ENCODE measurements around the gene RAB36. TPM values are rescaled to one million over a fixed set of nuclear protein-coding genes. Genes with fewer than 3 reads are reported as not detected.

Gene RAB36
- total RNA-seq, 4 donors from 2014 or later: 1.0 to 2.5 (median 1.7) TPM; not detected in 1

- no peak overlapping the region for H3K27ac ChIP-seq
- TF ChIP-seq POLR2A (IDR thresholded peaks at IDR 0.05): no peak
- TF ChIP-seq, protein P1, sequence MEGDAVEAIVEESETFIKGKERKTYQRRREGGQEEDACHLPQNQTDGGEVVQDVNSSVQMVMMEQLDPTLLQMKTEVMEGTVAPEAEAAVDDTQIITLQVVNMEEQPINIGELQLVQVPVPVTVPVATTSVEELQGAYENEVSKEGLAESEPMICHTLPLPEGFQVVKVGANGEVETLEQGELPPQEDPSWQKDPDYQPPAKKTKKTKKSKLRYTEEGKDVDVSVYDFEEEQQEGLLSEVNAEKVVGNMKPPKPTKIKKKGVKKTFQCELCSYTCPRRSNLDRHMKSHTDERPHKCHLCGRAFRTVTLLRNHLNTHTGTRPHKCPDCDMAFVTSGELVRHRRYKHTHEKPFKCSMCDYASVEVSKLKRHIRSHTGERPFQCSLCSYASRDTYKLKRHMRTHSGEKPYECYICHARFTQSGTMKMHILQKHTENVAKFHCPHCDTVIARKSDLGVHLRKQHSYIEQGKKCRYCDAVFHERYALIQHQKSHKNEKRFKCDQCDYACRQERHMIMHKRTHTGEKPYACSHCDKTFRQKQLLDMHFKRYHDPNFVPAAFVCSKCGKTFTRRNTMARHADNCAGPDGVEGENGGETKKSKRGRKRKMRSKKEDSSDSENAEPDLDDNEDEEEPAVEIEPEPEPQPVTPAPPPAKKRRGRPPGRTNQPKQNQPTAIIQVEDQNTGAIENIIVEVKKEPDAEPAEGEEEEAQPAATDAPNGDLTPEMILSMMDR (IDR thresholded peaks at IDR 0.05): no peak
- DNase-seq: no peak
Observed at GRCh38 chr22:23159291-23159630, 14.0 kb downstream of the RAB36 start.

DNA sequence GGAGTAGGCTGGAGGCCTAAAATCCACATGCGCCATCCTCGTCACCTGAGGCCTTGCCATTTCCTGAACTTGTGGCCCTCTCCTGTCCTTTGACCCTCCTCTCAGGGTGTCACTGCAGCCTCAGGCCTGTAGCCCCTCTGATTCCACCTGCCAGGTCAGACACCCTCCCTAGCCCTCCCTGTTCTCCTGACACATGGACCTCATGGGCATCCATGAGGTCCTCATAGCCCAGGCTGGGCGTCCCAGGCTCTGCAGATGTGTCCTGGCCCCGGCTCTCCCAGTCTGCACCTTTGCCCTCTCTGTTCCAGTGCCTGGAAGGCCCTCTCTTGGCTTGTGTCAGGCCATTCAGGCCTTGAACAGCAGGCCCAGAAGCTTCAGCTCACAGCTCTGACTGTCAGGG is 15.8 kb downstream of the RAB36 start:
- Histone ChIP-seq H3K4me1 (no peaks in the 10 kb centered on the region), H3K27ac (no peak overlapping the region), H3K4me3 (no peak overlapping the region), H3K36me3 (no peaks in the 10 kb centered on the region), H3K9me3 (no peaks in the 10 kb centered on the region), H3K27me3 (no peaks in the 10 kb centered on the region)
- TF ChIP-seq, protein P1 (IDR thresholded peaks at IDR 0.05): no peak
- no peak for TF ChIP-seq POLR2A (IDR thresholded peaks at IDR 0.05)
- no peak for DNase-seq

More at GRCh38 chr22:23159291-23159630, 14.0 kb downstream of the RAB36 start:
- Histone ChIP-seq H3K36me3 (no peaks in the 10 kb centered on the region), H3K4me3 (no peak overlapping the region), H3K4me1 (no peaks in the 10 kb centered on the region), H3K9me3 (no peaks in the 10 kb centered on the region), H3K27me3 (no peaks in the 10 kb centered on the region)

GRCh38 chr22:23161574-23161973 is 16.3 kb downstream of the RAB36 start:
- H3K4me1 ChIP-seq: no peaks in the 10 kb centered on the region
- no peak for DNase-seq
- TF ChIP-seq, protein P1 (IDR thresholded peaks at IDR 0.05): no peak
- TF ChIP-seq POLR2A (IDR thresholded peaks at IDR 0.05): no peak
- no peaks in the 10 kb centered on the region for H3K27me3 ChIP-seq
- H3K4me3 ChIP-seq: no peak overlapping the region
- no peak overlapping the region for H3K27ac ChIP-seq
- H3K9me3 ChIP-seq: no peaks in the 10 kb centered on the region
- no peaks in the 10 kb centered on the region for H3K36me3 ChIP-seq

GRCh38 chr22:23163665-23164064 is 18.4 kb downstream of the RAB36 start:
- Histone ChIP-seq H3K27me3 (no peaks in the 10 kb centered on the region), H3K4me3 (no peak overlapping the region), H3K36me3 (no peaks in the 10 kb centered on the region), H3K4me1 (no peaks in the 10 kb centered on the region), H3K9me3 (no peaks in the 10 kb centered on the region), H3K27ac (no peak overlapping the region)
- no peak for DNase-seq
- no peak for TF ChIP-seq POLR2A (IDR thresholded peaks at IDR 0.05)
- TF ChIP-seq, protein P1 (IDR thresholded peaks at IDR 0.05): no peak

DNA sequence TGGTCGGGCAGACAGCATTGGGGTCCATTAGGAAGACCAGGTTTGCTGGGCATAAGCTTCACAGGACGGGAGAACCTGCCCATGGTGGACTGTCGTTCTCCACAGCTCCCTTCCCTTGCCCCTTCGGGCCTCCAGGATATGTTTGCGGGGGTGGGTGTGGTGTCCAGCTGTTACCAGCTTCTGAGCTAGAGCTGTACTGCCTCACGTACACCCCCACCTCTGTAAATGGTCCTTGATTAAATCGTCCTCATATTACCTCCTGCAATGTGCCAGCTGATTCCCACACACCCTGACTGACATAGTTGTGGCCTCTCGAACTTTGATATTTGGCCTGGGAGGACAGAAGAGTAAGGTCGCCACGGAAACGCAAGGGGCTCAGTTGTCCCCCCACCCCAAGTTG is 18.8 kb downstream of the RAB36 start:
- Histone ChIP-seq H3K27me3 (no peaks in the 10 kb centered on the region), H3K9me3 (no peaks in the 10 kb centered on the region), H3K4me3 (no peak overlapping the region), H3K36me3 (no peaks in the 10 kb centered on the region), H3K27ac (no peak overlapping the region), H3K4me1 (no peaks in the 10 kb centered on the region)
- no peak for DNase-seq
- TF ChIP-seq, protein P1 (IDR thresholded peaks at IDR 0.05): no peak
- no peak for TF ChIP-seq POLR2A (IDR thresholded peaks at IDR 0.05)
